K562 (cell line): Measurements from ENCODE around the gene SSTR5.

Experiments used
- E2F8 ChIP-seq: fragments of 450-650 bp; IDR thresholded peaks from 2 replicates; pipeline ENCODE4 v1.7.1; 2018; ENCODE audit warnings: mild to moderate bottlenecking, low read depth; ENCODE audit not compliant: partially characterized antibody
- JUN ChIP-seq, 2 experiments: sonication (generic) in 1 of 2; formaldehyde crosslinking in 1 of 2; IDR thresholded peaks; 2 replicates each; pipeline versions ENCODE4 v1.6.1 to v1.8.0; 2012 to 2022; ENCODE audit warnings: borderline replicate concordance in 2 of 2, mild to moderate bottlenecking in 2 of 2, improper control_type of control experiment in 1 of 2, low read depth in 1 of 2, low read length in 1 of 2, missing genetic modification reagents in 1 of 2
- NCOR1 ChIP-seq: fragments of 450-650 bp; IDR thresholded peaks from 2 replicates; pipeline ENCODE4 v1.6.1; 2016; ENCODE audit warnings: mild to moderate bottlenecking, moderate library complexity
- TF ChIP-seq, protein P1 (sequence below), 3 experiments: IDR thresholded peaks in 2 of 3; conservative IDR thresholded peaks in 1 of 3; 2 replicates each; pipeline ENCODE4 v1.5.1; 2011 to 2012; ENCODE audit warnings: low read length in 3 of 3, mild to moderate bottlenecking in 3 of 3, control low read depth in 2 of 3, improper control_type of control experiment in 1 of 3, inconsistent platforms in 1 of 3, low read depth in 1 of 3, mixed read lengths in 1 of 3, moderate library complexity in 1 of 3; ENCODE audit not compliant: insufficient read depth in 2 of 3

DNA sequence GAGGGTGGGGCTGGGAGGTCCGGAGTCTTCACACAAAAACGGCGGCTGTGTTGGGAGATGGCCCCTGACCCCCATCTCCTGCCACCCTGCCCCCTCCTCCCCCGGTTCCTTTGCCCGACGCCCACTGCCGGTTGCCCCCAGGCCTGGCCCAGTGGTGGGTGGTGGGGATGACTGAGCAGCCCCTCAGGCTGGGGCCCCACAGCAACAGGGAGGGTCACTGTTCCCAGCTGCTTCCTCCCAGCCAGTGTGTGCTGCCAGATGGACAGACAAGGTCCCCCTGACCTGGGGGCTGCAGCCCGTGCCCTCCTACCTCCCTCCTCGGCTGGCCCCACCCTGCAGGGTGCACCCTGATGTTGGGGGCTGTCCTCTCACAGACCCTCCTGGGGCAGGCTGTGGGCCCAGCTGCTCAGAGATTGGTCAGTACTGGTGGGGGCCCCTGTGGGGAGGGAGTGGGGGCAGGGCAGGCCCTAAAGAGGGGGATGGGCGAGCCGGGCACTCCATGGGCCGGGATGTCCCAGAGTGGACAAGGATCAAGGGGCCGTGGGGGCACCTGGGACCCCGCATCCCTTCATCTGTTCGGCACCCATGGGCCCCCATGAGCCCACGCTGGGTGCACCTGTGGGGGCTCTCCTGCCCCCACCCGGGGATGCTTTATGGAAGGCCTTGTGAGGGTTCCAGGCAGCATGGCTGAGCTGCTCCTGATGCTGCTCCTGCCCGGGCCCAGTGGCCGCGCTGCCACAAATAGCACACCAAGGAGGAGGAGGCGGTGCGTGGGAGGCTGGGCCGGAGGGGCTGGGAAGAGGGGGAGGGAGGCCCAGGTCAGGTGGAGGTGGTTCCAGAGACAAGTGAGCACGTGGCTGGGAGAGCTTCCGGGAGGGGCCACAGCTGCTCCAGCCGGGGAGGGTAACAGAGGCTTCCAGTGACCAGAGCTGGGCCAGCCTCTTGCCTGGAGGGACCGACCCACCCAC lies 18.4 kb downstream of the SSTR5 start:
- TF ChIP-seq E2F8 (no peak), JUN (IDR thresholded peaks at IDR 0.05; ENCODE audit: borderline replicate concordance, low read depth, low read length) (no peak), JUN (CRISPR knock-in tag; IDR thresholded peaks at IDR 0.05; ENCODE audit: borderline replicate concordance) (no peak), NCOR1 (no peak)
- TF ChIP-seq, protein P1, sequence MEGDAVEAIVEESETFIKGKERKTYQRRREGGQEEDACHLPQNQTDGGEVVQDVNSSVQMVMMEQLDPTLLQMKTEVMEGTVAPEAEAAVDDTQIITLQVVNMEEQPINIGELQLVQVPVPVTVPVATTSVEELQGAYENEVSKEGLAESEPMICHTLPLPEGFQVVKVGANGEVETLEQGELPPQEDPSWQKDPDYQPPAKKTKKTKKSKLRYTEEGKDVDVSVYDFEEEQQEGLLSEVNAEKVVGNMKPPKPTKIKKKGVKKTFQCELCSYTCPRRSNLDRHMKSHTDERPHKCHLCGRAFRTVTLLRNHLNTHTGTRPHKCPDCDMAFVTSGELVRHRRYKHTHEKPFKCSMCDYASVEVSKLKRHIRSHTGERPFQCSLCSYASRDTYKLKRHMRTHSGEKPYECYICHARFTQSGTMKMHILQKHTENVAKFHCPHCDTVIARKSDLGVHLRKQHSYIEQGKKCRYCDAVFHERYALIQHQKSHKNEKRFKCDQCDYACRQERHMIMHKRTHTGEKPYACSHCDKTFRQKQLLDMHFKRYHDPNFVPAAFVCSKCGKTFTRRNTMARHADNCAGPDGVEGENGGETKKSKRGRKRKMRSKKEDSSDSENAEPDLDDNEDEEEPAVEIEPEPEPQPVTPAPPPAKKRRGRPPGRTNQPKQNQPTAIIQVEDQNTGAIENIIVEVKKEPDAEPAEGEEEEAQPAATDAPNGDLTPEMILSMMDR (IDR thresholded peaks at IDR 0.05 in 2 of 3, conservative IDR thresholded peaks at IDR 0.05 in 1 of 3; ENCODE audit: insufficient read depth in 2 of 3, low read depth in 1 of 3, low read length in 3 of 3) = no peak
